Stimulated activated CD4-positive, alpha-beta T cell treated with anti-CD3 and anti-CD28 coated beads, TNF-alpha, amount 100 ng/mL, for 4 hours (primary cell): ENCODE results near the gene TMTC2.

ENCODE experiments used
- DNase-seq, 3 experiments: peaks; one replicate each; pipeline ENCODE4 v3.0.0-alpha.2; 2020; ENCODE audit warnings: low read depth in 3 of 3

The TMTC2 gene

GRCh38 chr12:83010169-83010804, 323.6 kb downstream of the TMTC2 start:
- no peak for DNase-seq

- DNase-seq, result no peak
These were observed 328.9 kb downstream of the TMTC2 start for GRCh38 chr12:83015390-83016217.

GRCh38 chr12:83016218-83016835, 329.6 kb downstream of the TMTC2 start:
- no peak for DNase-seq

GRCh38 chr12:83016991-83017390, 330.3 kb downstream of the TMTC2 start:
- no peak for DNase-seq

GRCh38 chr12:83018088-83018487, 331.4 kb downstream of the TMTC2 start:
- DNase-seq, result no peak

- DNase-seq, result no peak
These were observed 340.5 kb downstream of the TMTC2 start for GRCh38 chr12:83027021-83027723.

GRCh38 chr12:83031196-83031595, 344.5 kb downstream of the TMTC2 start:
- no peak for DNase-seq

- DNase-seq, result no peak
These were observed 350.1 kb downstream of the TMTC2 start for GRCh38 chr12:83036847-83037246.

- DNase-seq, result no peak
These were observed 352.7 kb downstream of the TMTC2 start for GRCh38 chr12:83039413-83039812.

GRCh38 chr12:83040339-83040738, 353.6 kb downstream of the TMTC2 start:
- no peak for DNase-seq

GRCh38 chr12:83040991-83041390, 354.3 kb downstream of the TMTC2 start:
- DNase-seq, result no peak

GRCh38 chr12:83042441-83043200, 355.9 kb downstream of the TMTC2 start:
- no peak for DNase-seq

GRCh38 chr12:83044736-83045135, 358.0 kb downstream of the TMTC2 start:
- DNase-seq, result no peak

- DNase-seq, result no peak
These were observed 359.3 kb downstream of the TMTC2 start for GRCh38 chr12:83046019-83046418.

- no peak for DNase-seq
These were observed 362.6 kb downstream of the TMTC2 start for GRCh38 chr12:83049306-83049705.

GRCh38 chr12:83052890-83053541, 366.3 kb downstream of the TMTC2 start:
- no peak for DNase-seq

GRCh38 chr12:83057436-83057835, 370.7 kb downstream of the TMTC2 start:
- DNase-seq, result no peak

- DNase-seq, result no peak
These were observed 372.4 kb downstream of the TMTC2 start for GRCh38 chr12:83059107-83059506.

- no peak for DNase-seq
These were observed 378.9 kb downstream of the TMTC2 start for GRCh38 chr12:83065562-83065961.

- no peak for DNase-seq
These were observed 381.3 kb downstream of the TMTC2 start for GRCh38 chr12:83067981-83068380.

GRCh38 chr12:83074358-83074894, 387.7 kb downstream of the TMTC2 start:
- no peak for DNase-seq
